IPS-18c (cell line): ENCODE results near the gene KCTD19.

Experiments used
- H3K4me3 ChIP-seq: 2 replicates; pipeline ENCODE4 v1.7.0; 2013; ENCODE audit warnings: low read depth, mild to moderate bottlenecking, low read length, moderate library complexity; ENCODE audit not compliant: insufficient read depth
- H3K9me3 ChIP-seq: one replicate; pipeline ENCODE4 v1.6.1; 2013; ENCODE audit warnings: mild to moderate bottlenecking, low read length, moderate library complexity; ENCODE audit not compliant: control insufficient read depth, insufficient read depth

The KCTD19 gene

DNA sequence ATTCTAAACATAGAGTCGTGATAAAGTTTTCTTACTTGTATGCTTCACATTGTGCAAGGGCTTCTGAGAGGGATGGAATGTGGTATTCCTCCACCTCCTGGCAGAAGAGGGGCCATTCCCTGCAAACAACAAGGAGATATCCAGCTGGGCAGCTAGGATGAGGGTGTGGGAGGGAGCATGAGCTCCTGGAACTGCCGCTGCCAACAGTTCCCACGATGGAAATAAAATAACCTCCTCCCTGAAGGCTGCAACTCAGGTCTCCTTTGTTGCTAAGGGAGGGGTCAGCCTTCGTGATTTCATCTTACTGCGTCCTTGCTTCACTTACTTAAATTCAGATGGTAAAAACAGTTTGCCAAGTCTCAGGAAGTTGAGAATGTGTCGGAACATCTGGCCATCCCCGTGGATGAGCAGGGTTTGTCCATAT lies 31.6 kb downstream of the KCTD19 start:
- no peak overlapping the region for H3K4me3 ChIP-seq
- H3K9me3 ChIP-seq, result no peaks in the 10 kb centered on the region

DNA sequence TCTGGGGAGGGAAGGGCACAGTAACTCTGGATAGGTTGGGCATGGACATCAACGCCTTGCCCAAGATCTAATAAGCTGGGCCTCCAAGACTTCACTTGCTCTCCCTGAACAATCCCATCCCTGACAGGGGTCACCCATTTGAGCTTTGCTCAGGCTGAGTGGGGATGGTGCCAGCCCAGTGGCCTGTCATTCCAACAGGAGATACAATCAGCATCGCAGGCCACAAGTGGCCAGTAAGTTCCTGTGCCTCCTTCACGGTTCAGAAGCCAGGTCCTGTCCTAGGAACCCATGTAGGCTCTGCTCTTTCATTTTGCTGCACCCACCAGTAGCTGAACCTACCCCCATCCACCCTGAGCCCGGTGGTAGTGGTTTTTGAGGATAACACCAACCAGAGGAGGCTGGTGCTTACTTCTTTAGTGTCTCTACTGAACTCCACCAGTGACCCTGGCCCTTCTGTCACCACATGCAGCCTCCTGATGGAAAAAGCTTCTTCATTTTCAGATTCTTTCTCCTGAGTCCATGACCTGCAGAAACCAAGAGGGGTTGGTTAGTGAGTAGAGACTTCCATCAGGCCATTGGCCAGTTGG lies 32.3 kb downstream of the KCTD19 start:
- no peak overlapping the region for H3K4me3 ChIP-seq
- H3K9me3 ChIP-seq, result no peaks in the 10 kb centered on the region

DNA sequence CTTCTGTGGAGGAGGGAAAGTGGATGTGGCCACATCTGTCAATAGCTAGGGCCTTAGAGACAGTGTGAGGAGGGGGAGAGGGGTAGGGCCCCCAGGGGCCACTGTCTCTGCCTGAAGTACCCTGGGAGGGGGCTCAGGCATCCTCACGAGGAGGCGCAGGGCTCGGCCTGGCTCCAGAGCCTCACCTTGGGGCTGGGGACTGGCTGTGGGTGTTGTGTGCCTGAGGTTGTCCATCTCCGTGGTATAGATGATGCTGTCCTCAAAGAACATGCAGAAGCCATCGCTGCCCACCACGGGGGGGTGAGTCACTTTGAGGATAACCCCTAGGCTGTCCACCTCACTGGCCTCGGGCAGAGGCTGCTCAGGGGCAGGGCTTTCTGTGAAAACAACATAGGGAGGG lies 35.1 kb downstream of the KCTD19 start:
- H3K9me3 ChIP-seq, result no peaks in the 10 kb centered on the region
- no peak overlapping the region for H3K4me3 ChIP-seq

DNA sequence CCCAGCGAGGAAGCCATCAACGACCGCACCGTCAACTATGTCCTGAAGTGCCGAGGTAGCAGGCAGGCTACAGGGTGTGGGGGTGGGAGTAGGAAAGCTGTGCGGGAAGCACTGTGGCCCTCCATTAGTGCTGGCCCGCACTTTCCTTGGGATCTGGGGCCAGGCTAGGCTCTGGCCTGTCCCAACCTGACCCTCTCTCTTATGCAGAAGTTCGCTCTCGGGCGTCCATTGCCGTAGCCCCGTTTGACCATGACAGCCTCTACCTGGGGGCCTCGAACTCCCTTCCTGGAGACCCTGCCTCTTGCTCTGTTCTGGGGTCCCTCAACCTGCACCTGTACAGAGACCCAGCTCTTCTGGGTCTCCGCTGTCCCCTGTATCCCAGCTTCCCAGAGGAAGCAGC lies 38.6 kb downstream of the KCTD19 start:
- no peak overlapping the region for H3K4me3 ChIP-seq
- H3K9me3 ChIP-seq, result no peaks in the 10 kb centered on the region

DNA sequence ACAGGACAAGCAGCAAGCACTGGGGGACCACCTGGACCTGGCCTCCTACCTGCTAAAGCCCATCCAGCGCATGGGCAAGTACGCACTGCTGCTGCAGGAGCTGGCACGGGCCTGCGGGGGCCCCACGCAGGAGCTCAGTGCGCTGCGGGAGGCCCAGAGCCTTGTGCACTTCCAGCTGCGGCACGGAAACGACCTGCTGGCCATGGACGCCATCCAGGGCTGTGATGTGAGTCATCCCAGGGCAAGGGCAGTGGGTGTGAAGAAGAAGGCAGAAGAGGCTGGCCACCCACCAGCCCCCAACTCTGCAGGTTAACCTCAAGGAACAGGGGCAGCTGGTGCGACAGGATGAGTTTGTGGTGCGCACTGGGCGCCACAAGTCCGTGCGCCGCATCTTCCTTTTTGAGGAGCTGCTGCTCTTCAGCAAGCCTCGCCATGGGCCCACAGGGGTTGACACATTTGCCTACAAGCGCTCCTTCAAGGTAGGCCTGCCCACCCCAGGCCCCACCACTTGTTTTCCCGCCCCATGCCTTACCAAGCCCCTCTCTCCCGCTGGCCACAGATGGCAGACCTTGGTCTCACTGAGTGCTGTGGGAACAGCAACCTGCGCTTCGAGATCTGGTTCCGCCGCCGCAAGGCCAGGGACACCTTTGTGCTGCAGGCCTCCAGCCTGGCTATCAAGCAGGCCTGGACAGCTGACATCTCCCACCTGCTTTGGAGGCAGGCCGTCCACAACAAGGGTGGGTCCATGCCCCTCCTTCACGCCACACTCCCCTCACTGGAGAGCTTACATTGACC lies 39.9 kb downstream of the KCTD19 start:
- H3K9me3 ChIP-seq, result no peaks in the 10 kb centered on the region
- no peak overlapping the region for H3K4me3 ChIP-seq

DNA sequence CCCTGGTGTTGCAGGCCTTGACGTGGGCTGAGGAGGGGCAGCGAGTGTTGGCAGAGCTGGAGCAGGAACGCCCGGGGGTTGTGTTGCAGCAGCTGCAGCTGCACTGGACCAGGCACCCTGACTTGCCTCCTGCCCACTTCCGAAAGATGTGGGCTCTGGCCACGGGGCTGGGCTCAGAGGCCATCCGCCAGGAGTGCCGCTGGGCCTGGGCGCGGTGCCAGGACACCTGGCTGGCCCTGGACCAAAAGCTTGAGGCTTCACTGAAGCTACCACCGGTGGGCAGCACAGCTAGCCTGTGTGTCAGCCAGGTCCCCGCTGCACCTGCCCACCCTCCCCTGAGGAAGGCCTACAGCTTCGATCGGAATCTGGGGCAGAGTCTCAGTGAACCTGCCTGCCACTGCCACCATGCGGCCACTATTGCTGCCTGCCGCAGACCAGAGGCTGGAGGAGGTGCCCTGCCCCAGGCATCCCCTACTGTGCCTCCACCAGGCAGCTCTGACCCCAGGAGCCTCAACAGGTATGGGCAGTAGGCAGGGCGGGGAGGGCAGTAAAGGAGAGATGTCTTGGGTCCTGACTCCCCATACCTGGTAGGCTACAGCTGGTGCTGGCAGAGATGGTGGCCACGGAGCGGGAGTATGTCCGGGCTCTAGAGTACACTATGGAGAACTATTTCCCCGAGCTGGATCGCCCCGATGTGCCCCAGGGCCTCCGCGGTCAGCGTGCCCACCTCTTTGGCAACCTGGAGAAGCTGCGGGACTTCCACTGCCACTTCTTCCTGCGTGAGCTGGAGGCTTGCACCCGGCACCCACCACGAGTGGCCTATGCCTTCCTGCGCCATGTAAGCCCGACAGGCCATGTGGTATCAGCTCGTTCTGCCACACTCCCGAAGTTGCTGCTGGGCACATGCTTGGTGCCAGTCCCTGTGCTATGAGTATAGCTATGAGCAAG lies 41.6 kb downstream of the KCTD19 start:
- Histone ChIP-seq H3K4me3 (no peak overlapping the region), H3K9me3 (no peaks in the 10 kb centered on the region)

DNA sequence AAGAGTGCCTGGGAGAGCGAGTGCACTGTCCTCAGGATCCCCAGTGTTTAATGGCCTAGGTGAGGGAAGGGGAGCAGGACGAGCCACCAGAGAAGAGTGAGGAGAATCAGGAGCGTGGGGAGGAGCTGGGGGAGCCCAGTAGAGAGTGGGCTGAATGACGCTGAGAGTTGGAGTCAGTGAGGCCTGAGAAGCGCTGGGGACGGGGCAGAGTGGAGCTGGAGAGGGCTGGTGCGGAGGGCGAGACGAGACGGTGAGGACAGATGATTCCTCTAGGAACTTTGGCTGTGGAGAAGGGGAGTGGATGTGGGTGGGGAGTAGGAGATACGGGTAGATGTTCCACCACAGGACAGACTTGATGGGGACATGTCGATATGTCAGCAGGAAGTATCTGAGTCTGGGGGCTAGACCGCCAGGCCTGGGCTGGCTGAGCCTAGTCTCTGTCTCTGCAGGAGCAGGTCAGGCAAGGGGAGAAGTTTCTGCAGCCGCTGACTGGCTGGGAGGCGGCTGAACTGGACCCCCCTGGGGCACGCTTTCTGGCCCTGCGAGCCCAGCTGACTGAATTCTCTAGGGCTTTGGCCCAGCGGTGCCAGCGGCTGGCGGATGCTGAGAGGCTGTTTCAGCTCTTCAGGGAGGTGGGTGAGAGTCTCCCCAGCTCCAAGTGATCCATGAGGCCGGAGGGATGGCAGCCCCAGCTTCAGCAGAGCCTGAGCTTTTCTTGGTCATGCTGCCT lies 42.5 kb downstream of the KCTD19 start:
- no peaks in the 10 kb centered on the region for H3K9me3 ChIP-seq

DNA sequence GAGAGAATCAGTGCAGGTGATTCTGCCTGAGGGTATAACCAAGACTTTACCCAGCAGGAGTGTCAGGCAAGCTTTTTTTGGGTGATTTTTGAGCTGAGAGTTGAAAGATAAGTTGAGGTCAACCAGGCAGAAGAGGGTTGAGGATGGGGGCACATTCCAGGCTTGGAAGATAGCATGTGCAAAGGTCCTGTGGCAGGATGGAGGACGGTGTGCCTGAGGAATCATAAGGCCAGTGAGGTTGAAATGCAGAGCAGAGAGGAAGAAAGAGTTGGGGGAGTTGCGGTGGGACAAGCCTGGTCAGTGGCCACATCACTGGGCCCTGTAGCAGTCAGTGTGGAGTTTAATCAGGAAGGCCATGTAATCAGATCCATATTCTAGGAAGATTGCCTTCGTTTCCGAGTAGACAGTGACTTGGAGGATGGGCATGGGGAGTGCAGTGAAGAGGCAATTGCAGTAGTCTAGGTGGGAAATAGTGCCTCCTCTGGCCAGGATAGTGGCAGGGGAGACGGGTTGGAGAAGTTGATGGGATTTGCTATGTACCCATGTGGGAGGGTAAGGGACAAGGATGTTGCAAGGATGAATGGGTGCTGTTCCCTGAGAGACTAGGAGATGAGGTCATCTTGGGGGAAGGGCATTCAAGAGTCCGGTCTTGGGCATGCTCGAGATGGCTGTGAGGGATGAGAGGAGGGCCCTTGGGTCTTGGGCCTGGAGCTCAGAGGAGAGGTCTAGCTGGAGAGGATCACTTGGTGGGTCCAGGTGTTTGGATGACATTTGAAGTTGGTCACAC lies 43.3 kb downstream of the KCTD19 start:
- H3K9me3 ChIP-seq, result no peaks in the 10 kb centered on the region
- H3K4me3 ChIP-seq, result no peak overlapping the region

More for the DNA sequence above, 42.5 kb downstream of the KCTD19 start:
- H3K4me3 ChIP-seq, result no peak overlapping the region

DNA sequence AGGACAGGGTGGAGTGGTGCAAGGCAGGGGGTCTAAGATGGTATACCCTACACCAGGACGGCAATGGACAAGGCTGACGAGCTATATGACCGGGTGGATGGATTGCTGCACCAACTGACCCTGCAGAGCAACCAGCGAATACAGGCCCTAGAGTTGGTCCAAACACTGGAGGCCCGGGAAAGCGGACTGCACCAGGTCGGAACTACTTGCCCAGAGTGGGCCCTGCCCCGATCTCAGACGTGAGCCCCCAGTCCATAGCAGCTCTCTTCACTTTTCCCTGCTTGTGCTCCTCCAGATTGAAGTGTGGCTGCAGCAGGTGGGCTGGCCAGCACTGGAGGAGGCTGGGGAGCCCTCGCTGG lies 44.1 kb downstream of the KCTD19 start:
- H3K4me3 ChIP-seq, result no peak overlapping the region
- no peaks in the 10 kb centered on the region for H3K9me3 ChIP-seq

DNA sequence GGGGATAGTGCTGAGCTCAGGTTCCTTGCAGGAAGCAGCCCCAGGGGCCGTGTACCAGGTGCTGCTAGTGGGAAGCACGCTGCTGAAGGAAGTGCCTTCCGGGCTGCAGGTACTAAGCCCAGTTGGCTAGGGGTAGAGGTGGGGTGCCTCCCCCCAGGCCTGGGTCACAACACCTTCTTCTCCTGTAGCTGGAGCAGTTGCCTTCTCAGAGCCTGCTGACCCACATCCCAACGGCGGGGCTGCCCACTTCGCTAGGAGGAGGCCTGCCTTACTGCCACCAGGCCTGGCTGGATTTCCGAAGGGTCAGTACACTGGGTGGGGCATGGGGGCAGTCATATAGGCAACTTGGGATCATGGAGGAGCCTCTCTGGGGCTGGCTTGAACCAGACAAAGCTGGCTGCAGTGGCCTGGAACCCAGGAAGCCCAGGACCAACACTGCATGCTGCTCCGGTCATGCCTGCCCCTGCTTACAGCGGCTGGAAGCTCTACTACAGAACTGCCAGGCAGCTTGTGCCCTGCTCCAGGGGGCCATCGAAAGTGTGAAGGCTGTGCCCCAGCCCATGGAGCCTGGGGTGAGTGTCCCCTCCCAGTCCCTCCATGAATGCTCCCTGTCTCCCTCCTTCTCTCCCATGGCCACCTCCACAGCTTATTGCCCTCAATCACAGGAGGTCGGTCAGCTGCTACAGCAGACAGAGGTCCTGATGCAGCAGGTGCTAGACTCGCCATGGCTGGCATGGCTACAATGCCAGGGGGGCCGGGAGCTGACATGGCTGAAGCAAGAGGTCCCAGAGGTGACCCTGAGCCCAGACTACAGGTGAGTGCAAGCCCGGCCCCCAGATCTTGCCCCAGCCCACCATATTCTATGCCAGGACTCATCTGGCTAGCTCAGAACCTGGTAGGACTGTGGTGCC lies 44.8 kb downstream of the KCTD19 start:
- no peak overlapping the region for H3K4me3 ChIP-seq
- H3K9me3 ChIP-seq, result no peaks in the 10 kb centered on the region

DNA sequence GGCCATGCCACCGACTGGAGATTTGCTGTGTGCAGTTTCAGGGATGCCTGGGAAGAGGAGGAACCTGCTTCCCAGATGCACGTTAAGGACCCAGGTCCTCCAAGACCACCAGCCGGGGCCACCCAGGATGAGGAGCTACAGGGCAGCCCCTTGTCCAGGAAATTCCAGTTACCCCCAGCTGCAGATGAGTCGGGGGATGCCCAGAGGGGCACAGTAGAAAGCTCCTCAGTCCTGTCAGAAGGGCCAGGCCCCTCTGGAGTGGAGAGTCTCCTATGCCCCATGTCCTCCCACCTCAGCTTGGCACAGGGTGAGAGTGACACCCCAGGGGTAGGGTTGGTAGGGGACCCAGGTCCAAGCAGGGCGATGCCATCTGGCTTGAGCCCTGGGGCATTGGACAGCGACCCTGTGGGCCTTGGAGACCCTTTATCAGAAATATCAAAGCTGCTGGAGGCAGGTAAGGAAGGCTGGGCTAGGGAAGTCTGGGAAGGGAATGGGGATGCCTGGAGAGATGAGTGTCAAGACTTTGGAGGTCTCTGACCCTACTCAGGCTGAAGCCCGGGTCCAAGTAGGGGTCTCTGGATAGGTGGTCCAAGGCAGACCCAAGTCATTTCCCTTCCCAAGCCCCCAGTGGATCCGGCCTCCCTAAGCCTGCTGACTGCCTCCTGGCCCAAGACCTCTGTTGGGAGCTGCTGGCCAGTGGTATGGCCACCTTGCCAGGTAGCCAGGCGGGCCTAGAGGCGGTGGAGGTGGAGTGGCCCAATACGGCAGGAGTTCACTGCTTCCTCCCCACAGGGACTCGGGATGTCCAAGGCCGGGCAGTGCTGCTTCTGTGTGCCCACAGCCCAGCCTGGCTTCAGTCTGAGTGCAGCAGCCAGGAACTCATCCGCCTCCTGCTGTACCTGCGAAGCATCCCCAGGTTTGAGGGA lies 46.2 kb downstream of the KCTD19 start:
- Histone ChIP-seq H3K4me3 (no peak overlapping the region; the same call in 1 of the 2 replicates), H3K9me3 (no peaks in the 10 kb centered on the region)

DNA sequence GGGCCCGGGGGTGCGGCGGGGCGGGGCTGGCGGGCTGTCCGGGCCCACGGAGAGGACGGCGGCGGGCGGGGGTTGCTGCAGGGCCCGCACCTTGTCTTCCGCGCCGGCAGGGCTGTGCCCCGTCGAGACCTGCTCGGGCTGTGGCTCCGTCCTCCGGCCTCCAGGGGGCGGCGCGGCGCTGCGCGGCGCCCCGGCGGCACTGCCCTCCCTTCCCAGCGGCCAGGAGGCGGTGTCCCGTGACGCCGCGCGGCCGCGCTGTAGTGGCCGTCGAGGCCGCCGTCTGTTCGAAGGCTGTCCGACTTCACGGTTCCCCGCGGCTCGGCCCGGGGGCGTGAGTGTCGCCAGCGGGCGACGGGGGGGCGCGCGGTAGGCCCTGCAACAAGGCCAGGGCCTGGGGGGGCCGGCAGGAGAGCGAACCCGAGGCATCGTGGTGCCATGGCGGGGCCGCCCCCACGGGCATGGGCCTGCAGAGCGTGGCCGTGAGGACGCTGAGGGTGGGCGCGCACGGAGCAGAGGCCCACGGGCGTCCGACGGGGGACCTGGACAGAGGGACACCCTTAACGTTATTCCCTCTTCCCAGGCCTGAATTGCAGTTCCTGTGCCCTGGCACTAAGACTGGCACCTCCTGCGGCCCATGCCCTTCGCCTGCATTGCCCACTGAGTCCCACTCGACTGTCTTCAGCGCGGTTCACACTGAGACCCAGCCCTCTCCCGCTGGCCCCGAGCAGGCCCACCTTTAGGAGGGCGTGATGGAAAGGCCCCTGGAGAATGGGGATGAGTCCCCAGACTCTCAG lies 47.0 kb downstream of the KCTD19 start, which contains the start of gene PLEKHG4:
Gene PLEKHG4 (plus strand): TSS at position 237 of the 794 bp plus-strand sequence. CDS start 513 bp downstream, at position 750.
- Histone ChIP-seq H3K4me3 (peak within 1 kb of the TSS; percentile 65), H3K9me3 (no peaks in the 10 kb centered on the region)

DNA sequence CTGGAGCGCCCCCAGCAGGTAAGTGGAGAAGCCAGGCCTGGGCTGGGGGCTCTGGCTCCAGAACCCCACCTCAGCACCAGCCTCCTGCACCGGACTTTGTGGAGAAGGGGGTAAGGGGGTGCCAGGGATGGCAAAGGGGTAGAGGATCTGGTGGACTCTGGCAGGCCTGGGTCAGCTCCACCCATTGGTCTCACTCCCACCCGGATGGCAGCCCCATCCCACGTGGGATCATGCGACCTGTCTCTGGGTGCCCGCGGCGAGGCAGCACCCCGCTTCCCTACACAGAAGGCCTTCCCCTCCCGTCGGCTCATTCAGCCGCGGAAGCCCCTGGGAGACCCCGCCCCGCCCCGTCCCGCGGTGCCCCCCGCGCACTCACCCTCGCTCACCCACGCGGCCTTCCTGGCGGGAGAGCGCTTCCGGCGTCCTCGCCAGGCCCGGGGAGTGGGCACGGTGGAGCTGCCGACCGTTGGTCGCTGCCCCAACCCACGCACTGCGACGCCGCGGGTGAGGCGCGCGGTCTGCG lies 47.7 kb downstream of the KCTD19 start:
- no peaks in the 10 kb centered on the region for H3K9me3 ChIP-seq
- H3K4me3 ChIP-seq, result peak overlapping the region; percentile 65
